HG02840 (cell line): ENCODE measurements around the gene TMEM158.

Source experiments
- ATAC-seq: cut with Tn5 transposase; IDR thresholded peaks from one replicate; pipeline ENCODE4 v1.9.1; 2021; ENCODE audit warnings: mild to moderate bottlenecking, moderate library complexity, moderate number of reproducible peaks; ENCODE audit not compliant: unreplicated experiment, low FRiP score

TMEM158 gene

GRCh38 chr3:45226206-45226915, at the start of gene TMEM158:
Gene TMEM158, minus strand, starts transcription at chr3:45226287. Its CDS starts 260 bp downstream, at chr3:45226027.
- peak; percentile 50 for ATAC-seq

DNA sequence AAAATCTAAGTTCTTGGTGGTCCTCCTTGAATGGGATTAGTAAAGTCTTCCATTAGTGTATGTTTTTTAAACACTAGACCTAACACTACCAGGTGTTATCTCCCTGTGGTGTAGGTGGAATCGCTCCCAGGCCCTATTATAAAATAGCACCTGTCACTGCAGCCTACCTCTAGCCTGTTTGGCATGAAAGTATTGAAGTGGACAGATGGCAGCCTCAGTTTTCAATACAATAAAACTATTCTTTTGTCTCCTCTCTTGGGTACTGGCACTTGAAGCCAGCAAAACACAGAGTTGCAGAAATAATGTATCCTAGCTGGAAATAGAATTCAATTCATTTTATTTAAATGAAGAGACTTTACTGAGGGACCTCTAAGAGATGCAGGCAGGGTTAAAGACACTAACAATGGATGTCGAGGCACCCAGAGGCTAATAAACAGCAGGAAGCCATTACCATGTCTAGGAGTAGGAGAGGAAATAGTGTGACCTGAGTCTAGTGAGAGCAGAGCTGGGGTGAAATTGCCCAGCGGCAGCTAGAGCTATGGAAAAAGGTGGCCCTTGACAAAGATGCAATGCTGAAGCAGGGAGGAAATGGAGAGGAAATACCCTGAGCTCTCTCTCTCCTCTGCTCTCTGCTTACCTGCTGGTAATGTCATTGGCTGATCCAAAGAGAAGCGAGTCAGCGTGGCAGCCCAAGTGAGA, 49.1 kb upstream of the TMEM158 start:
- no peak for ATAC-seq

GRCh38 chr3:45273681-45274515, 47.8 kb upstream of the TMEM158 start:
- no peak for ATAC-seq

DNA sequence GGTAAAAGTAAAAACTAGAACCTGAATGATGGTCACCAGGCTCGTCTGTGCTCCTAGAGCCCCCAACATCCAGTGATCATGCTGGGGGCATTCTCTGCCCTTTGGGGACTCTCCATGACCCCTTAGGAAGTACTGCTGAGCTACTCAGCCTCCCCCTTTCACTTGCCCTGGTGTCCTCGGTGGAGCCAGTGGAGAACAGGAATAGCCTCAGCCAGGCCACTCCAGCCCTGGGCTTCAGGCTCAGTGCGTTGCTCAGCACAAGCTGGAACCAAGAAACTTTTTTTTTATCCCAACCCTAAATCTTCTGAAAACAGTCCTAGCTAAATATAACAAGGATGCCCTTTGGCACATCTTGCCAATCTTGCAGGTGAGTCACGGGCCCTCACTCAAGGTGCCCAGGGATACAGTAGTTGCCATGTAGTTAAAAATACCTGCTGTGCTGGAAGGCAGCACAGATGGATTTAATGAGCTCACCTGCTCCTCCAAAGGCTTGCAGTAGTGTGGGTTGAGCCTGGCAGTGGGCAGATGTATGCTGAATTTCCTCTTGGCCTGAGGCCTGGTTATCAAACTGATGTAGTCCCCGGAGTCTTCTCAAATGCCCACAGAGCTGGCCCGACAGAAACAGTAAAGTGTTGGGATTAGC, 46.9 kb upstream of the TMEM158 start:
- no peak for ATAC-seq

DNA sequence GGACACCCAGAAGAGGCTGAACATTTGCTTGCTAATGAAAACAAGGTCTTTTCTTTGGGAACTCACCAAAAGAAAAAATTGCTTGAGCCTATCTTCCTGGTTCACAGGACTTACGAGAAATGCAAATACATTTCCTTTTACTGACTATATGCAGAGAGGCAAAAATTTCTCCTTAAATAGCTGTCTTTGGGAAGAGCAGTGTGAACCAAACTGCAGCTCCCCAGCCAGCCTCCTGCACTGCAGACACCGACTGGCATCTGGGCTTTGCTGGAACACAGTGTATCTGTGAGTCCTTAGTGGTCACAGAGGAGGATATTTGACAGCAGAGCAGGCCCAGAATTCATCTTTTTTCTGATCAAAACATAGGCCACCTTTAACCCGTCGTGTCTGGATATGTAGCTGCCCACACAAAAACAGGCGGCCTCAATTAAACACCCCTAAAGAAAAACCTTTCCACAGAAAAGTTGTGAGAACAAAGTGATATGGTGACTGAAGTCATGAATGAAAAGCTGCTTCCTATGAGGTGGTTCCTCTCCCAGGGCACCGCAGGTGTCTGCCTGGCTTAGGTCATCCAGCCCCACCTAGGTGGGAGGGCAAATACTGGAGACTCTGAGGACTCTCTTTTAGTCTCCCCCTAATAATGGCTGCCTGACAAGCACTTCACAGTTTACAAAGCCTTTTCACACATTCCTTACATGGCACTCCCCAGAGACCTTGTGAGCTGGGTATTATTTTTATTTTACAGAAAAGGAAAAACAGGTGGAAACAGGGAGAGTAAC, 46.1 kb upstream of the TMEM158 start:
- ATAC-seq = no peak

DNA sequence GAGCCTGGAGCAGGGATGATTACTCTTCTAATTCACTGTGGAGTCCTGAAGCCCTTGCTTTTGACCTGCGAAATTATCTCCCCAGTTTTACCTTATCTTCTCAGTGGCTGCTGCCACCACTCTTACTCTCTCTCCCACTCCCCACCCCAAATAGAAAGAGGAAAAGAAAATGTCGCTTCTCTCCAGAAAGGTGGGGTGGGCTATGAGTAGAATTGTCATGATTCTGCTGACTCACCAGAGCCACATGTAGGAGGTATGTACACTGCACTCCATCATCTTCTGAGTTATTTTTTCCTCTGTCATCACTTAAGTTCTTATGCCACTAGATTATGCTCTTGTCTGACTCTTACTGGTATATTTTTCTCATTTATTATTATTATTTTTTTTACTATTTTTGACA, 43.9 kb upstream of the TMEM158 start:
- ATAC-seq = no peak

DNA sequence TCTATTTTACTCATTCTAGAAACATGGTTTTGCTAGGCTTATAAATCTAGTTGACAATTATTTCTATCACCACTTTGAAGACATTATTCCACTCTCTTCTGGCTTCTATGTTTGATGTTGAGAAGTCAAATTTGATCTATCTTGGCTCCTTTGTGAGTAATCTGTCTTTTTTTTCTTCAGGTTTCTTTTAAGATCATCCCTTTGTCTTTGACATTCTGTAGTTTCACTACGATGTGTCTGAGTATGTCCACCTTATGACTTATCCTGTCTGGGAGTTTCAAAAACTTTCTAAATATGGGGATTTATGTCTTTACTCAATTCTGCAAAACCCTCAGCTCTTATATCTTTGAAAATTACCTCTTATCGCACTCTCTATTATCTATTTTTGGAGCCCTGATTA, 41.0 kb upstream of the TMEM158 start:
- no peak for ATAC-seq

GRCh38 chr3:45261333-45262110, 35.4 kb upstream of the TMEM158 start:
- ATAC-seq = no peak

GRCh38 chr3:45259133-45259532, 33.0 kb upstream of the TMEM158 start:
- no peak for ATAC-seq

GRCh38 chr3:45258317-45258716, 32.2 kb upstream of the TMEM158 start:
- ATAC-seq = no peak

GRCh38 chr3:45253316-45253715, 27.2 kb upstream of the TMEM158 start:
- ATAC-seq = no peak

GRCh38 chr3:45252826-45253225, 26.7 kb upstream of the TMEM158 start:
- no peak for ATAC-seq

DNA sequence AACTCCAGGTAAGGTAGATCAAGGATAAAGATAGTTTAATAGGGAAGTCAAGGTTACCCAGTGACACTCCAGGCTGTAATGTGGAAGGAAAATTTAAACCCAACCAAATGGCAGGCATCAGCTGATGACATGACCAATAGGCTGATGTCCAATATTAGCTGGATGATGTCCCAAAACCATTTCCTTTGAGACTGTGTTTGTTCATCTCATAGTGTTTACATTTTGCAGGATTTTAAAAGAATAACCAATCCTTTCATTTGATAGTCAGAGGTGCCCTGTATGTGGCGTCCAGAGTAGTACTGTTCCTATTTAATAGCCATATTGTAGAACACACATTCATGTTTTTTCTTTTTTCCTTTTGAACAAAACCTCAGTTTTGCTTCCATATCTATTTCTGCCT, 23.3 kb upstream of the TMEM158 start:
- ATAC-seq = no peak

DNA sequence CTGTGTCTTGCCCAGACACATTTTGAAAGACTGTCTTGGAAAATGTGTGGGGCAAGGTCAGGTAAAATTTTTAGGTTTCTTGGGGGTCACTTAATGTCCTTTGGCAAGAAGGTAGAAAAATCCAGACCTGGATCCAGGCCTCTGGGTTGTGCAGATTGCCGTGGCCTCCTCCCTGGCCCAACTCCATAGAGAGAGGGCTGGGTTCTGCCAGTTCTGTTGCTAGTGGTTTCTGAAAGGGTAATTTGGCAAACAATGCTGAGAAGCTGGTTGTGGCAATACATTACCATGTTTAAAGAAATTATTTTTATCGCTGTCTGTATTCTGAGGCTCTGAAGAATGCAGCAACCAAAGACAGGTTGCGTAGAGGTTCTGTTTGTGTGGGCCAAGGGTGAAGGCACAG, 20.2 kb upstream of the TMEM158 start:
- no peak for ATAC-seq

DNA sequence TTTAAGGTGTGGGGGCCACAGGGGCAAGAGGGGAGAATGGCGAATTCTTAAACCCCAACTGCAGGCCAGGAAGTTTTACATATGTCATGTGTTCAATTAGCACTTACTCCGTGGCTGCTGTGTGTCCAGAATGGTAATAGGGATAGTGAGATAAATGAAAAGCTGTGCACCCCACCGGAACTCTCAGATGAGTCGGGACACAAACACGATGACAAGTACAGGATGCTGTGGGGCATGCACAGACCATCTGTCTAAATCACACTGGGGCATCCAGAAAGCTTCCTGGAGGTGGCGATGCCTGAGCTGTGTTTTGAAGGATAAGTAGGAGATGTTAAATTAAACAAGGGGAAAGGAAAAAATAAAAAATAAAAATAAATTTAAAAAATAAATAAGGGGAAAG, 18.3 kb upstream of the TMEM158 start:
- no peak for ATAC-seq

- no peak for ATAC-seq
Measured at GRCh38 chr3:45241206-45241605, 15.1 kb upstream of the TMEM158 start.

GRCh38 chr3:45240292-45240691, 14.2 kb upstream of the TMEM158 start:
- no peak for ATAC-seq

DNA sequence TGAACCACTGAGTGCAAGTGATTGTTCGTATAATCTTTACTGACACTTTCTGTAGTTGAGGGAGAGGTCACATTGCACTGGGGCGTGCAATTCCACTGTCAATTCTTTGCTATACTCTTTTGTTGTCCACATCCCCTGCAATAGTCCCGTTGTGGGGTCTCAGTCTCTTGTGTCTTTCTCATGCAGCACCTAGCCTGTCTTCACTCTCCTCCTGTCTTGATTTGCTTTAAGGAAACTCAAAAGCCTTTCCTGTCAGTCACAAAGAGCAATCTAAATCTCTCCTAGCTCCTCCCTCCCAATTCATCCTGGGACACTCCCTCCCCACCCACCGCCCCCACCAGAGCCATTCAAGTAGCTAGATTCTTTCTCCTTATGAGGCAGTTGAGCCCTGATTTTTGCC, 13.2 kb upstream of the TMEM158 start:
- ATAC-seq = no peak

- no peak for ATAC-seq
Measured at GRCh38 chr3:45236964-45237363, 10.9 kb upstream of the TMEM158 start.
